Gastroesophageal sphincter (tissue), 4 donors: ENCODE data around the gene PTPRD. TPM values are rescaled to one million over a fixed set of nuclear protein-coding genes. Genes with fewer than 3 reads are reported as not detected.

Source experiments
- ATAC-seq: fragments of 150-250 bp; one replicate; pipeline ENCODE4 v1.9.1; 2016; ENCODE audit warnings: mild to moderate bottlenecking, moderate library complexity
- H3K27ac ChIP-seq, 4 donors: fragments of 200-600 bp; sonication (generic) in 3 of 4; 1 replicate in 3 of 4; 2 replicates in 1 of 4; pipeline ENCODE4 v1.5.1; 2016 to 2019
- H3K27me3 ChIP-seq: fragments of 200-600 bp; sonication (generic); one replicate; pipeline ENCODE4 v1.5.1; 2019
- H3K36me3 ChIP-seq, 2 donors: fragments of 200-600 bp; sonication (generic); one replicate each; pipeline ENCODE4 v1.5.1; 2019; ENCODE audit warnings: control low read depth in 1 of 2
- H3K4me1 ChIP-seq, 3 donors: fragments of 200-600 bp; sonication (generic); 1 replicate in 2 of 3; 2 replicates in 1 of 3; pipeline ENCODE4 v1.5.1; 2016 to 2019; ENCODE audit warnings: control low read depth in 2 of 3
- H3K4me3 ChIP-seq, 2 donors: fragments of 200-600 bp; sonication (generic); one replicate each; pipeline ENCODE4 v1.5.1; 2019; ENCODE audit warnings: mild to moderate bottlenecking in 1 of 2, moderate library complexity in 1 of 2
- H3K9me3 ChIP-seq, 3 donors: fragments of 200-600 bp; sonication (generic); one replicate each; pipeline ENCODE4 v1.5.1; 2017 to 2019; ENCODE audit warnings: control low read depth in 2 of 3
- CTCF ChIP-seq, 4 experiments: fragments of 200-600 bp in 2 of 4; fragments of 450-650 bp in 2 of 4; sonication (generic) in 1 of 4; IDR thresholded peaks; one replicate each; pipeline ENCODE4 v1.5.1; 2017 to 2019; ENCODE audit warnings: antibody characterized with exemption in 4 of 4, mild to moderate bottlenecking in 2 of 4, moderate library complexity in 2 of 4
- EP300 ChIP-seq: sonication (generic); formaldehyde crosslinking; IDR thresholded peaks from one replicate; pipeline ENCODE4 v1.6.1; 2017; ENCODE audit warnings: antibody characterized with exemption, mild to moderate bottlenecking
- POLR2A ChIP-seq, 2 donors: fragments of 450-650 bp; IDR thresholded peaks; one replicate each; pipeline ENCODE4 v1.6.1; 2017; ENCODE audit warnings: antibody characterized with exemption in 2 of 2, mild to moderate bottlenecking in 2 of 2, moderate library complexity in 1 of 2
- POLR2AphosphoS5 ChIP-seq: sonication (generic); formaldehyde crosslinking; IDR thresholded peaks from one replicate; pipeline ENCODE4 v1.6.1; 2017; ENCODE audit warnings: antibody characterized with exemption
- WGBS, 2 donors: methylation state at CpG; one replicate each; pipeline ENCODE4 v1.1.5; 2018; ENCODE audit warnings: low coverage in 1 of 2; 5-methylcytosine and 5-hydroxymethylcytosine counted together
- total RNA-seq, 4 donors: library from RNA; depleted of rRNA; stranded (reverse); fragments of >200 nt; gene quantifications; one replicate each; pipeline ENCODE4 v1.1.0, GENCODE V29; 2016

PTPRD gene
- total RNA-seq, 4 donors from 2014 or later: 3.5 to 53.9 (median 15.8) TPM

GRCh38 chr9:8468045-8468637 is 2144.7 kb downstream of the PTPRD start:
- Histone ChIP-seq H3K4me3 (no peak overlapping the region), H3K27me3 (no peaks in the 10 kb centered on the region), H3K4me1 (no peaks in the 10 kb centered on the region), H3K36me3 (no peaks in the 10 kb centered on the region), H3K27ac (no peak overlapping the region), H3K9me3 (no peaks in the 10 kb centered on the region)
- WGBS, 2 donors: 70 to 80% methylated on average over 2 to 3 of the region's 3 CpGs
- TF ChIP-seq CTCF (IDR thresholded peaks at IDR 0.05) (no peak), POLR2A (IDR thresholded peaks at IDR 0.05) (no peak), POLR2AphosphoS5 (no peak), EP300 (no peak)
- no peak for ATAC-seq

GRCh38 chr9:8457816-8458215 is 2155.0 kb downstream of the PTPRD start:
- 67 to 90% methylated on average over 2 of the region's 2 CpGs for WGBS, 2 donors
- no peak for ATAC-seq
- no peaks in the 10 kb centered on the region for H3K9me3 ChIP-seq
- TF ChIP-seq EP300: no peak
- no peak for TF ChIP-seq CTCF (IDR thresholded peaks at IDR 0.05)
- no peak for TF ChIP-seq POLR2A (IDR thresholded peaks at IDR 0.05)
- TF ChIP-seq POLR2AphosphoS5: no peak
- no peak overlapping the region for H3K4me3 ChIP-seq
- no peaks in the 10 kb centered on the region for H3K36me3 ChIP-seq
- H3K27me3 ChIP-seq: no peaks in the 10 kb centered on the region
- H3K4me1 ChIP-seq: no peaks in the 10 kb centered on the region
- H3K27ac ChIP-seq: no peak overlapping the region

- ATAC-seq: no peak
Measured at GRCh38 chr9:8457055-8457454, 2155.7 kb downstream of the PTPRD start.

GRCh38 chr9:8456344-8456743 is 2156.5 kb downstream of the PTPRD start:
- TF ChIP-seq POLR2A (IDR thresholded peaks at IDR 0.05) (no peak), CTCF (IDR thresholded peaks at IDR 0.05) (no peak), POLR2AphosphoS5 (no peak), EP300 (no peak)
- no peaks in the 10 kb centered on the region for H3K27me3 ChIP-seq
- no peak for ATAC-seq
- H3K36me3 ChIP-seq: no peaks in the 10 kb centered on the region
- H3K27ac ChIP-seq: no peak overlapping the region
- H3K4me1 ChIP-seq: no peaks in the 10 kb centered on the region
- no peaks in the 10 kb centered on the region for H3K9me3 ChIP-seq
- H3K4me3 ChIP-seq: no peak overlapping the region

More at GRCh38 chr9:8457055-8457454, 2155.7 kb downstream of the PTPRD start:
- H3K4me3 ChIP-seq: no peak overlapping the region
- no peaks in the 10 kb centered on the region for H3K9me3 ChIP-seq
- WGBS, 2 donors: 52 to 86% methylated on average over 5 of the region's 5 CpGs
- H3K27ac ChIP-seq: no peak overlapping the region
- H3K27me3 ChIP-seq: no peaks in the 10 kb centered on the region
- TF ChIP-seq POLR2A (IDR thresholded peaks at IDR 0.05) (no peak), CTCF (IDR thresholded peaks at IDR 0.05) (no peak), POLR2AphosphoS5 (no peak), EP300 (no peak)
- no peaks in the 10 kb centered on the region for H3K36me3 ChIP-seq
- no peaks in the 10 kb centered on the region for H3K4me1 ChIP-seq

GRCh38 chr9:8450810-8451545 is 2161.8 kb downstream of the PTPRD start:
- H3K36me3 ChIP-seq: no peaks in the 10 kb centered on the region
- no peaks in the 10 kb centered on the region for H3K27me3 ChIP-seq
- no peaks in the 10 kb centered on the region for H3K4me1 ChIP-seq
- H3K9me3 ChIP-seq: no peaks in the 10 kb centered on the region
- 91 to 97% methylated on average over 9 of the region's 9 CpGs for WGBS, 2 donors
- H3K27ac ChIP-seq: no peak overlapping the region
- H3K4me3 ChIP-seq: no peak overlapping the region
- no peak for ATAC-seq
- TF ChIP-seq CTCF (IDR thresholded peaks at IDR 0.05) (no peak), POLR2A (IDR thresholded peaks at IDR 0.05) (no peak), EP300 (no peak), POLR2AphosphoS5 (no peak)
